Left cardiac atrium (tissue), 4 donors: ENCODE measurements around the gene ZNF189. TPM values are rescaled to one million over a fixed set of nuclear protein-coding genes. Genes with fewer than 3 reads are reported as not detected.

Experiments
- ATAC-seq, 2 donors: fragments of 200-7000 bp; cut with Tn5 transposase; one replicate each; pipeline ENCODE4 v1.9.1; 2020; ENCODE audit warnings: mild to moderate bottlenecking in 2 of 2, moderate library complexity in 2 of 2
- DNase-seq: peaks from one replicate; pipeline ENCODE4 v3.0.0-alpha.2; 2020
- intact Hi-C, 2 donors: fragments of 100-400 bp; cut with DNase I; formaldehyde crosslinking; loops; one replicate each; pipeline versions ENCODE4 v1.14.1 to v1.15.1; 2022 to 2023
- total RNA-seq, 2 donors: library from RNA; stranded (reverse); fragmentation: NEBNext Ultra II Directional; extraction: Animal tissue kit (Norgen Biotek cat#: 25700); gene quantifications; one replicate each; pipeline ENCODE4 v1.2.1, GENCODE V29; 2021
- donor health status: DM: no; HTN: yes; CAD: no.
- donor health status: DM: no; HTN: yes; CAD: no; lungs with severe emphysema.
- donor health status: DM: yes; HTN: yes; CAD: no.
- donor health status: Dilated cardiomyopathy.

The ZNF189 gene
- total RNA-seq, 2 donors from 2014 or later: 18.9 to 36.7 TPM

DNA sequence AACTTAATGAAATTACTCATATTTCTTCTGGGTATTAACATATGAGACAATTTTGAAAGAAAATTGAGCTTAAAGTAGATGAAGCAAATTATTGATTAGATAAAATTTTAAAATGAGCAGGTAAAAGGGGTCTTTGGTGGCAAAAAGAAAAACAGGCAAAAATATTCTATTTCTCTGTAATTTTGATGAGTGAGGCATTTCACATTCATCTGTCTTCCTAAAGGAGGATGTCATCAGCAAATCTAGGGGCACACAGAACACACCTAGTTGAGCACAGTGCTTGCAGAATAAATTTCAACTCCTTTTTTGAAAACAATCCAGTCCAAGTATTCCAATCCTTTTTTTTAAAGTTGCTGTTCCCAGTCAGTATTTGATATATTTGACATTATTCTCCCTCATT, 16.2 kb downstream of the ZNF189 start:
- ATAC-seq (no peak), DNase-seq (no peak)
- intact Hi-C loops: no loop called here

DNA sequence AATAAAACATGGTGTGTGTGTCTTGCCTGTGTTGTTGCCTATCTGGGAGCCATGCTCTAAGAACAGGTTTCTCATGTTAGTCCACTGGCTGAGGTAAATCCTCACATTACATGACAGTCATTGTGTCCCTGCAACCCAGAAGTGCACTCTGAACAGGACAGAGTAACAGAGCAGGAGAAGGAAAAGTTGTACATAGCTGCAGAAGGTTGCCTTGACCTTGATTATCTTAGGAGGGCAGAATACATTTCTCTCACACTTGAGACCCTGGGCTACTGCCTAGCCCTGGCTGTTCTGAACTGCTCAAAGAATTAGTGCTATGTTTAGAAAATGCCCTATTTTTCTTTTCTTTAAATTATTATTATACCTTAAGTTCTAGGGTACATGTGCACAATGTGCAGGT, 16.9 kb downstream of the ZNF189 start:
- intact Hi-C loops: no loop called here
- ATAC-seq (no peak), DNase-seq (no peak)

DNA sequence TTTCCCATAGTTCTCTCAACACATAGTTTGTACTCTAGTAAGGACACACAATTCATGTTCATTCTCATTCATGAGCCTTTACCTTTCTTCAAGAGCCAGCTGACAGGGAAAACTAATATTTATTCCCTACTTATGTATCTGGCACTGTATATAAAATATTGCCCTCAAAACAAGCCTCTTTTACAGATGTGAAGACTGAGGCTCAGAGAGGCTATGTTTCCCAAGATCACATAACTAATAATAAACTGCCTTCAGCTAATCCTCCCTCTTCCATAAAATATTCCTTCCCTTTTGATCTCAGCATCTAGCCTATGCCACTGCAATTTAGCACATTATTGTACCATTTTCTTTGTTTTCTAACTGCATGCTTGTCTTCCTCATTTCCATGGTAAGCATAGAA, 18.7 kb downstream of the ZNF189 start:
- DNase-seq: no peak
- intact Hi-C loops: no loop called here
- no peak for ATAC-seq

DNA sequence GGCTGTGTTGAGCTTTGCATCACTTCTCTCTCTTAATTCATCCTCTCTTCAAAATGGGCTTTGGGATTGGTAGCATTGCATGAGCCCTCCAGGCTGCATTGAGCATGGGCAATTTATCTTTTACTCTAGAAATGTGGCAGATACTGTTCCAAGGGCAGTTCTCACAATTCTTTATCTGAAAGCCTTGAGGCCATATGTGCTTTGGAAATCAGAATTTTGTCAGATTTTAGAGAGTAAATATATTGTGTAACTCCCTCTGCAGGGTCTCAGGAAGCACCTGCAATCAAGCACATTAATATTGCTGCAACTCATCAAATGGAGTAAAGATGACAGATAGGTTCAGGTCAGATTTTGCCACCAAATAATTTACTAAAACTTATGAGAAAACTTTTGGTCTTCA, 19.3 kb downstream of the ZNF189 start:
- intact Hi-C loops: no loop called here
- no peak for DNase-seq
- no peak for ATAC-seq

DNA sequence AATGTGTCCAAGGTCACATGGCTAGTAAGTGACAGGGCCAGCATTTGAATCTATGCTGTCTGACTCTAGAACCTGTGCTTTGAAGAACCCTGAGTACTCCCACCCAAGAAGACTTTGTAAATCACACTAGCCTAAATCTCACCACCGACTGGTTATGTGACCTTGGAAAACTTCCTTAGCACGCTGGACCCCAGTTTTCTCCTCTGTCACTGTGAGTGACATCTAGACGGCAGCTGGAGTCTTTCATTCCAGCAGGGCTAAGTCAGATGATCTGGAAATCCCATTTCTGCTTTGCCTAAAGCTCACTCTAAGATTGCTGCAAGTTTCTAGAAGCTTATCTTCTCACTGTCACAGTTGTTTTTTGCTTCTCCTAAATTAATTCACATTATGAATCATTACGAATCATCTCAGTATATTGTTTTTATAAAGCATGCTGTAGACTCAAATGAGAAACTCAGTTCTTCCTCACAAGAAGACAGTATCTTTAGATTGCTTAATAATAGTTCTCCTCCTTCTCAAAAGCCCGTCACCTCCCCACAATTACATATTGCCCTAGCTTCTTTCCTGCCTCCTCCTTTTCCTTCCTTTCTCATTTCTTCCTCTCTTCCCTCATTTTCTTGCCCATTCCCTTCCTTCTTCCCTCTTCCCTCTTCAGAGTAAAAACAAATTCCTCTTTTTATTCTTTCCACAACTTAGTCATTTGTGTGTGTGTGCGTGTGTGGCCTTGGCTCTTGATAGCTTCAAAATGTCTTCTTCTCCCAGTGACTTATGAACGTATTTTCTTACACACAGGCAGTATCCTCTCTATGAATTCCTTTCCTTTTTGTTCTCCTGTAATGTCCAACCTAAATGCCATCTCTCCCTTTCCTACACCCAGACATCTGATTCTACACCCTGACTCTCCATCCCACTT, 20.1 kb downstream of the ZNF189 start:
- ATAC-seq (peak in 1 of 2 donors; percentile 31), DNase-seq (no peak)
- intact Hi-C loops: no loop called here

DNA sequence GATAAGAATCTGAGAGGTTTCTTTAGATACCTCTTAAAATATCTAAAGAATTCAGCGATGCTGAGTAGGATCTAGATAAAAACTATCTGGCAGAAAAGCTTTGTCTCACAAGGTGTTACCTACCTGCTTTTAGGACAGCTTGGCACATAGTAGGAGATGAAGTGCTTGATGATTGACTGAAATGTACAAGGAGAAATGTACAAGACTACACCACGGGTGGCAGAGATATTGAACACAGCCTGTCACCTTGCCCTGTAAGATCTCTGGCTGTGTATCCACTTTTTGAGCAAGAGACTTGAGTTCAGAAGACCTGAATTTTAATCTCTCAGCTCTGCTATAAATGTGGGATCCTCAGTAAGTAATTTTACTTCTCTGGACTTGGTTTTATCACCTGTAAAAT, 21.2 kb downstream of the ZNF189 start:
- intact Hi-C loops: no loop called here
- no peak for ATAC-seq
- DNase-seq: no peak

DNA sequence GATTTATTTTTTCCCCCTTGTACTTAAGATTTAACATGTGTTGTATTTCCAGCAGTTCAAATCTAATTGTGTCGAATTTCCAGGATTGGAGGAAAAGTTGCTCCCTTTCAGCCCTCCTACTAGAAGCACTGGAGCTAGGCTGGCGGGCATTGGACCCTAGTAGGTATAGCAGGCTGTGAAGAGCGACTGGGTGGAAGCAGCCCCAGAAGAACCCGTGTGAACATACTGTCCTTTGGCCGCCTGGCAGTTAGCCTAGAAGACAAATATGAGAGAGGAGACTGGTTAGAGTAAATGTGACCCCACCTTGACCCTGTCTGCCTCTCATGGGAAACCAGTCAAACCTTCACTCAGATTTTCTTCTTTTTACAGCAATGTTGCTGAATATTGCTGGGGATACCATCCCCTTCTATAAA, 23.0 kb downstream of the ZNF189 start:
- intact Hi-C loops: no loop called here
- DNase-seq (no peak), ATAC-seq (peak in 1 of 2 donors; percentile 25)

DNA sequence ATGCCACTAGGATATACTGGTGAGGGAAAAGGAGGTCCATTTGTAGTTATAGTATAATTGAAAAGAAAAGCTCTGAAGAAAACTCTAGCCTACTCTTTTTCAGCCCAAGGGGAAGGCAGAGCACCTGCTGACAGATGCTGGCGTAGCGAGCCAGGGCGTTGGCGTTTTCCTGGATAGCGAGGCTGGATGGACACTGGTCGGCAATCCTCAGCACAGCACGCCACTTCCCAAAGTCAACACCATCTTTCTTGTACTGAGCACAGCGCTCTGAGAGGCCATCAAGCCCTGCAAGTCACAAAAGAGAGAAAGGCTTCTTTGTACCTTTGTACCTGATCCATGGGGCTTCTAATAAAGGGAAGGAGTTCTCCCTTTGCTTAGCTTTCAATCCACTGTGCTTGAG, 28.7 kb downstream of the ZNF189 start:
- intact Hi-C loops: no loop called here
- ATAC-seq: no peak
- DNase-seq: no peak

DNA sequence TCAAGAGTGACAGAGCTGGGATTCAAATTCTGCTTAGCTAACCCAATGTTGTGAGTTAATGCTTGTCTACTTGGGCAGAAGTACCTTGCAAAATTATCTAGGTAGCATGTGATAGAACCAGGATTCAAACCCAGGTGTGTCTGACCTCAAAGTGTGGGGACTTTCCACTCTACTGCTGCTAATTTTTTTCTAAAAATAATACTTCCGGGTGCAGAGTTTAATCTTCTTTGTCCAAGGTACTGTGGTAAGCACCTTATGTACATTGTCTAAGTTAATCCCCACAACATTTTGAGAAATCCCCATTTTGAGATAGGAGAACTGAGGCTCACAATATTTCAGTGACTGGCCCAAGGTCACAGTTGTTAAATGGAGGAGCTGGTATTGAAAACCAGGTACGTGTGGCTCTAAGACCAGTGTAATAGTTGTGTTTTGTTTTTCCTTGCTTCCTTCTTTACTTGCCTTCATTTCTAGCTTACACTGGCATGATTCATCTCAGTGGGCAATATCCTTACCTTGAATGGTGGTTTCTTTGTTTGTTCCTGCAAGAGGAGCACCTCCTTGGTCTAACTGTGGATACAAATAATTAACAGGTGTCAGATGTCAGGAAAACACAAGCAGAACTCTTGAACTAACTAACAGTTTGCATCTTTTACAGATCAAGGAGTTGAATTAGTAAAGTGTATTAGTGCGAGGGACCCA, 29.5 kb downstream of the ZNF189 start:
- DNase-seq (no peak), ATAC-seq (no peak)
- intact Hi-C loops: no loop called here

DNA sequence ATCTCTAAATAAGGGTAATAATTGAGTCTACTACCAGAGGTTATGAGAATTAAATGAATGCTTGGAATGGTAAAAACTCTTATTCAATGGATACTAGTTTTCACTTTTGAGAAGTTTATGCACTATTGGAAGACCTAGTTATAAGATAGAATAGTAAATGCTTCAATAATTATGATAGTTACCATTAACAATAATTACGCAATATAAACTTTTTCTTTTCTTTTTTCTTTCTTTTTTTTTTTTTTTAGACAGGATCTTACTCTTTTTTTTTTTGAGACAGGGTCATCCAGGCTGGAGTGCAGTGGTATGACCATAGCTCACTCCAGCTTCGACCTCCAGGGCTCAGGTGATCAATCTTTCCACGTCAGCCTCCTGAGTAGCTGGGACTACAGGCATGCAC, 30.3 kb downstream of the ZNF189 start:
- no peak for ATAC-seq
- DNase-seq: no peak
- intact Hi-C loops: no loop called here

DNA sequence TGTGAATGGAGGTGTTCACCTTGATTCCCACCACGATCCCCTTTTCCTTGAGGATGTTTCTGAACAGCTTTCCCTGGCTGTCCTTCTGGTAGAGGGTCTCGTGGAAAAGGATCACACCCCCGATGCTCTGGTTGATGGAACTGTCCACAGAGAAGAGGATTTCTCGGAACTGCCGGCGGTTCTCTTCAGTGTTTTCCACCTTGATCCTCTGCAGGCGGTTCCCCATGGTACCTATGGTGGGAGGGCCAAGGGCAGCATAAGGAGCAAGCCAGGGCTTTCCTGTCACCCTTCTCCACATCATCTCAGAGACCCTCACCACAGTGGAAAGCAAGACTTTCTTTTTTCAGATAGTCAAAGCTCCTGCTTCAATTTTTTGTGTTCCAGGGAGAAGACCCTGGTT, 31.1 kb downstream of the ZNF189 start:
- DNase-seq (no peak), ATAC-seq (no peak)
- intact Hi-C loops: no loop called here

DNA sequence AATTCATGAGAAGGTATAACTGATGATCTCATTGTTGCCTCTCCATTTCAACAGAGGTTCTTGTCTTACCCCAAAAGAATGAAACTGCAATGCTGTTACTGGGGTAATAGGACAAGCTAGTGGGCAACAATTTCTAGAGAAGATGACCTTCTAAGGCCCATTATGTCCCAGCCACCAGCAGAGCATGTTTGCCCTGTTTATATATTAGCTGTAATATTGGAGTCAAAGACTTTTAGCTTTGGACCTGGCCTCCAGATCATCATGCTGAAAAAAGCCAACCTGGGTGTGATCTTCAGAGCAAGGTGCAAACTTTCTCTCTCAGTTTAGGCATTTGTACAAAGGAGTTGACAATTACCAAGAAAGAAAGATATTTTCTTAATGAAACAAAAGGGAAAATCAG, 33.5 kb downstream of the ZNF189 start:
- DNase-seq: no peak
- ATAC-seq: no peak
- intact Hi-C loops: no loop called here

DNA sequence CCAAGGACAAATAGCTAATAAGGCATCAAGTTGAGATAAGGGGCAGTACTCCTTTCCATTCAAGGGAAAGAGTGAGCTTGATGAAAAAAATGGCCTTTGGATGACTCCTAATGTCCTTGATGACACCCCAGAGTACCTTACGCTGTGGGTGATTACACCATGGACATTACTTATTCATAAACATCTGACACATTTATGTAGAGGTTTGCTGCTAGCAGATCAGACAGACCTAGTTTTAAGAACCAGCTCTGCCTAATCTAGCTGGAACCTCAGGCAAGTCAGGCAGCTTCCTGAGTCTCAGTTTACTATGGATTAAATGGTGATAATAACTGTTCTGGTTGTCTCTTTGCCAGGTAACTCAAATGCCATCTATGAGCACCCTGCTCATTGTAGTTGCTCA, 34.1 kb downstream of the ZNF189 start:
- no peak for DNase-seq
- intact Hi-C loops: no loop called here
- no peak for ATAC-seq

DNA sequence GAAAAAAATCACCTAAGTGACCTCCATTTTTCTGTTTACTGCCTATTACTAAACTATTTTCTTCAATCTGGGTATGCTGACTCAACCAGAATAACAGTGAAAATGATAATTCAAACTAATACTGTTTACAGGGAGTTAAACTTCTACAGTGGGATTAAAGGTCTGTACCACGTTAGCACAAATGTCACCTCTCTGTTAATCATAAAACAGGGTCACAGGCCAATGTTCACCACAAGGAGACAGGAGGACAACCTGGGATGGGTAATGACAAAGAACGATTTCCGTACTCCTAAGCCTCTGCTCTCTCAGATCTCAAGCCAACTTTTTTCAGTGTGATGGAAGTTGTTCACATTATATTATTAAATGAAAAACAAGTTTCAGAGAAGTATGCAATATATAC, 34.6 kb downstream of the ZNF189 start:
- DNase-seq (no peak), ATAC-seq (no peak)
- intact Hi-C loops: no loop called here

DNA sequence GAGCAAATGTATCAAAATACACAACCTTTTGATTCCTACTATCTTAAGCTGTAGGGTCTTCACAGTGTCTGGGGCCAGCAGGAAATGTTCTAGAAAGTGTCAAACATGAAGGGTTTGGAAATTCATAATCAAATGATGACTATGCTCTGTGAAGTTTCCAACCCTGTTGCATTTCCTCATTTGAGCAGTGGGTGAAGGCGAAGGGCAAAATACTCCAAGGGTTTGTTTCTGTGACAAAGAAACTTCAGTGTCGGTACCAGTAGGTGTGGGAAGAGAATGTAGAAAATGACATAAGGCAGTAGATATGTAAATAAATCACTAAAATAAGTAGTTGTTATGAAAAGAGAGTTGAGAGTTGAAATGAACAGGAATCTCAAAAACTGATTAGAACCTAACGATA, 36.3 kb downstream of the ZNF189 start:
- ATAC-seq (no peak), DNase-seq (no peak)
- intact Hi-C loops: no loop called here

DNA sequence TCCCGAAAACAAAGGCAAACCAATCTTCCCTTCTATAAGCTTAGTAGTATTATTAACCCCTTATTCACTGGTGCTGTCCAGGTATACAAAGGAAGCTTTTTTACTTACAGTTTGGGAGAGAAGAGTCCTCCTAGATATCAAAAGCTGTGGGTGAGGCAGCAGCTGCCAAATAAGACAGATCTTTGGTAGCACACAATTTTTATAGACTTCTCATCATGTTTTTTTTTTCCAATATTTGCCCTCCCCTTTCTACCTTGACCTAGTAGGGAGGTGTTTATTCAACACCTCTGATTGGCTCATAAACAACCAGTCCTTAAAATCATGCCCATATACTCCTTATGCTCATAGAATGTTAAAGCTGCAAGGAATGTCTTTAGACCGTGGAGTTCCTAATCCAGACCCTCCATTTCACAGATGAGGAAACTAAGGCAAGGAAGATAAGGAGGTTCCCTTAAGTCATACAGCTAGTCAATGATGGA, 37.0 kb downstream of the ZNF189 start, which contains the start of gene ALDOB:
Gene ALDOB, minus strand, starts transcription at position 174 of the 479 bp plus-strand sequence. CDS start 4,887 bp downstream, outside the sequence.
- intact Hi-C loops: no loop called here
- DNase-seq (no peak), ATAC-seq (no peak)

DNA sequence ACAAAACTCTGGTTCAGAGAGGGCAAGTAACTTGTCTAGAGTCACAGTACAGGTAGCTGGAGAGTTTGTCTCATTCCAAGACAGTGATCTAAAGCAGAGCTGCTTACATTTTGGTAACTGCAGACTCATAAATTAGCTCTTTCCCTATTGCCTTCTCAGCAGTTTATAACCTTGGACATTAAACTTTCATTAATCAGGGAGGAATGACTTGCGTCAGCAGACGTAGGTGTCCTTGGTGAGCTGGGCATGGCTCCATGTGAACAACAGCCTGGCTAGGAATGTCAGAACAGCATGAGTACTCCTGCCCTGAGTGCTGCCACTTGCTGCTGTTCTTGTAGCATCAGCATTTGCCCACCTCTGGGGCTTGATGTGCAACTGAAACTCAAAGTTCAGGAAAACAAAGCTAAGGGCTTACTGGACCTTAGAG, 39.2 kb downstream of the ZNF189 start:
- intact Hi-C loops: no loop called here

DNA sequence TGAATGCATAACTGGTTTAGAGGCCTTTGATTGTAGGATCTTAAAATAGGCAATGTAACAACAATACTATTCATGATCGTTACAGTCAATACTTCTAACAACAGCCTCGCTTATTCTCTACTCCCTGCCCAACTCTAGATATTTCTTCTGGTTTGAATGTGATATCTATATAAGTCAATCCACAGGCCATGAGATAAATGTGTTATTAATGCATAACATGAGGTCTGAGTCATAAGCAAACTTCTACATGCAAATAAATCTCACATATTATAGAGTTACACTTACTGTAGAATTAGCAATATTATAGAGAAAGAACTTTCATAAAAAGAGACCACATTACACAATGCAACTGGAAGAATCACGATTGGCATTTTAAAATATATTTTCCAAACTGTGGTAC, 39.9 kb downstream of the ZNF189 start:
- intact Hi-C loops: no loop called here
- no peak for ATAC-seq
- DNase-seq: no peak

More for the DNA sequence above, 39.2 kb downstream of the ZNF189 start:
- ATAC-seq (peak; percentile 87 to 88), DNase-seq (peak; percentile 54)

DNA sequence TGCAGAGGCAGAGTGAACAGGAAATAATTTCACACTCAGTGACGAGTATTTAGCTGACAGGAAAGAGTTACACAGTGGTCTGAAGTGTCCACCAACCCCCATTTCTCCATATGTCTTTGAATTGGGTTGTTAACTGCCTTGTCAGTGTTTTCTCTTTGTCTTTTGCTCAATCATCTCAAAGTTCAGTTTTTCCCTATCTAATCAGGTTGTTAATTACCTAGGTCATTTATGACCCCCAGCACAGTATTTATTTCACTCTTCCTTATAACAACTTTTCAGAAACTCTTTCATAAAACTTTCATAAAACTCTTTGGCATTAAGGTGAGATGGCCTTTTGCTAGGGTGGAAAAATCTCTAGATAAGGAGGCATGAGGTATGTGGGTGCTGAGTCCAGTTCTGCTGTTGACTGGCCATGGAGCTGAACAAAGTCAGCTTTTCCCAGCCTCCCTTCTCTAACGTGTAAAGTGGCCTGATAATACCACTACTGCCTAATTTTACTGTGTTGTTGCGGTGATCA, 42.1 kb downstream of the ZNF189 start:
- ATAC-seq (no peak), DNase-seq (no peak)
- intact Hi-C loops: no loop called here

DNA sequence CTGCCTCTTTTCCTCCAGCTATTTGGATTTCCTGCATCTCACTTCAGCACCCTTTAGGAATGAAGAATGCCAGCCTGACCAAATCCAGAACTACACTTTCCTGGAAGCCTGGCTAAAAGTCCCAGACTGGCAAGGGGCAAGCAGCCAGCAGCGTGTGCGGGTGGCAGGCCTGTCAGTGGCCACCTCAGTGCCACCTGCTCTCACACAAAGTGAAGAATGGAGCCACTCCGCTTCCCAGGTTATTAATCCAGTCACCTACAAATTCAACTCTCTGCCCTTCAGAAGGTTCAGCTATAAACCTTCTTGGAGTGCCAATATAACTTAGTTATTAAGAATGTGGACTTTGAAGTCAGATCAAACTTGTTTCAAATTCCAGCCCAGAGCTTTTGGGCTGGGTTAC, 43.7 kb downstream of the ZNF189 start:
- ATAC-seq (peak; percentile 50 to 62), DNase-seq (peak; percentile 33)
- intact Hi-C loops: no loop called here
